NAMALWA (cell line): ENCODE measurements around the gene C13orf42.

Experiments used
- DNase-seq: peaks from one replicate; pipeline ENCODE4 v3.0.0-alpha.2; 2015; ENCODE audit warnings: low spot score

The C13orf42 gene

DNA sequence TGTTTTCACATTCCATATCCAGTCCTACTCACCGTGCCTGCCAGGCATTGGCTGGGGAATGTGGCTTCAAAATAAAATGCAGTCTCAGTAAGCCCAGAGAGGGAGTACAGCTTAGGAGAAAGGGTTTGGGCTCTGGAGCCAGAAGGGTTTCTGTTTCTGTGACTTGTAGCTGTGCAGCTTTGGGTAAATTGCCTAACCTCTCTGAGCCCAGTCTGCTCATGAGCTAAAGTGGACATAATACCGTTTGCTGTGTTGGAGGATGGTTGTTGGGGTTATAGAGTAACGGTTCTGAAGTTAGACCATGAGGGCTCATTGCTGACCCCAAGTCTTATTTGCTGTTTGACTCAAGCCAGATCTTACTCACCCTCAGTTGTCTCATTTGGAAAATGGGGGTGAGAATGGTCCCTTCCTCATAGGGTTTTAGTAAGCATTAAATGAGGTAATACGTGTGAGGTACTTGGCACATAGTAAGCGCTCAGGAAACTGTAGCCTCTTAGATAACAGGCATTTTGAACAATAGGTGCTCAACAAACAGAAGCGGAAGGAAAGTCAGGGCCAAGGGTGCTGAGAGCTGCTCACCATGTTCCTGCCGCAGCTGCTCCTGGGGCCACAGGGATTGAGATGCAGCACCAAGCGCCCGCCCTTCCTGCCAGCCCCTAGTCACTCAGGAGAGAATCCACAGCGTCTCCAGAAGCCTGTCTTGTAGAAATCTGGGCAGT is 45.5 kb downstream of the C13orf42 start:
- no peak for DNase-seq

DNA sequence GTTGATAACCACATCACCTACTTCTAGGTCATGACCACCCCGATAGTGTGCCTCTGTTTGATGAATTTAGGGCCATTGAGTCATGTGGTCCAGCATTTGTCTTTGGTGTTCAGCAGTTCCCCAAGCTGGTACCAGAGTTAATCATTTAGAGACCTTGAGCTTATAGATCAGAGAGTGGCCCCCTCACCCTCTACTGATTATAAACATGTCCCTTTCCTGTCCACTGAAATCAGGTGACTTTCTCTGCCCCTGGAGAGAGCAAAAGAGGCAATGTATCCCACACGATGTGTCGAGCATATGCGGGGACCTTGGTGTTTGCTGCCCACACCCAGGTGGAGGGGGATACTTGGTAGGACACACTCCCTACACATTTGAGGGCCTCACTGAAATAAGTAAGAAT is 46.3 kb downstream of the C13orf42 start:
- no peak for DNase-seq

DNA sequence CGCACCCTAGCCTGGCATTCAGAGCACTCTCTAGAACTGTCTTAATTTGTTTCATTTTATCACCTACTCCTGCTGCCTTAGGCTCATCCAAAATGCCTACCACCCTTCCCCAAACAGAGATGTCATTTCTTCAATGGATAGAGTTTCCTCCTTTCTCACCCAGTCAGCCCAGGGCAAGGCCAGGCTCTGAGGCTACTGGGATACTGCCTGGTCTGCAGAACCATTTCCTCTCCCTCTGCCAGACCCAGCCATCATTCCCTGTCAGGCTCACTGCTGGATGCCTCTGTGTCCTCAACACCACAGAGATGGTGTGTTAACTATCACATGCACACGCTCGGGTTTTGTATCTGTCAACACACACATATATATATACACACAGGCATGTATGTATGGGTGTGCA is 47.2 kb downstream of the C13orf42 start:
- no peak for DNase-seq

DNA sequence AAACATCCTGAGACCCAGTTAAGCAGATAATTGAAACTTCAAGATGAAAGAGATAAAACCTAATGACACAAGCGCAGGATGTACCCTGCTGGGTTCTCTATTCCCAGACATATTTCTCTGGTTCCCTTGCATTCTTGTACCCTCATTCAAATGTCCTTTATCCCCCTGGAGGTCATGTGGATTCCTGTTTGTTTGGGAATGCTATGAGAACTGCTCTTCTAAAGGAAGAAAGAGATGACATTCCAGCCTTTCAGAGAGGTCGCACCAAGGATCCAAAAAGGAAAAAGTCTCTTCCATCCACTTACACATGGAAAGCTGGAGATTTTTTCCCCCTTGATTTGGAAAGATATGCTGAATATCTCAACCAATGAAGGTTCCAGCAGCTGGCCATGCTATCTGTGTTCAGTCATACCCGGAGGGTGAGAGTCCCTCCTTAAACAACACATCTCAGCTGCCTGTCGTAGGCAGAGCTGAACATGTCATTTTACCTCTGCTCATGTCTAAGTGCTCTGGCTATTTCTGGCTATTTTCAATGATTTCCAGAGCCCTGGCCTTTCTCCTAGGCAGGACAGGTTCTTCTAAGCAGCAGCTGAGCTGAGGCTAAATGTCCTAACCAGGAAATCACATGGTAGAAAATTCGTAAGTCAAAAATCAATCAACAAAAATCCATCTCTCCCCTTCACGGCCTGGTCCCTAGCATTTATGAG is 52.5 kb downstream of the C13orf42 start:
- no peak for DNase-seq

DNA sequence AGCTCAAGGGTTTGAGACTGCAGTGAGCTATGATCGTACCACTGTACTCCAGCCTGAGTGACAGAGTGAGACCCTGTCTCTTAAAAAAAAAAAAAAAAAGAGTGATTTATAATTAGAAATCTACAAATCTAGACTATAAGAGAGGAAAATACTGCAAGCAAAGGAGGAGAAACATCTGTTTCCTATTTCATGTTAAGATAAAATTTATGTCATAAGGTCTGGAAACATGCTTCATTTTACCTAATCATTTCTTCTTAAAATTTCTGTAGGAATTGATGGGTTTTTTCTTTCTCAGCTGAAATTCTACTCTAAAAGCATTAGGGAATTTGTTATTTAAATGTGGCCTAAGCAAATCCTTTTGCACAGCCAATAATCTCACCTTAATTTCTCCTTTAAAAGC is 53.2 kb downstream of the C13orf42 start:
- DNase-seq = no peak

DNA sequence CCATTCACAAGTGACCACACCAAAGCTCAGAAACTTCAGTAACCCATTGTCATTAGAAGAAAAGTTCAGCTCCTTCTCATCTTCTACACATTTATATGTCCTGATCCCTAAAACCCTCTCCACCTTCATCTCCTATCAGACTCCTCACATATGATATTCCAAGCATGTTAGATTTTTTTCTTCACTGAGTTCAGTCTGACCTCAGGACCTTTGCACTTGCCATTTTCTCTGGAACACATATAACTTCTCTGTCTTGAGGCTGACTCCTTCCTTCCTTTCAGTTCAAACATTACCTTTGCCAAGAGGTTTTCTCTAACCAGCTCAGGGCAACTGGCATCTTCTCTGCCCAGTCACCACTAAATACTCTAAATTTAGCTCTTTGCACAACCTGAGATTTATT is 54.1 kb downstream of the C13orf42 start:
- DNase-seq = no peak

DNA sequence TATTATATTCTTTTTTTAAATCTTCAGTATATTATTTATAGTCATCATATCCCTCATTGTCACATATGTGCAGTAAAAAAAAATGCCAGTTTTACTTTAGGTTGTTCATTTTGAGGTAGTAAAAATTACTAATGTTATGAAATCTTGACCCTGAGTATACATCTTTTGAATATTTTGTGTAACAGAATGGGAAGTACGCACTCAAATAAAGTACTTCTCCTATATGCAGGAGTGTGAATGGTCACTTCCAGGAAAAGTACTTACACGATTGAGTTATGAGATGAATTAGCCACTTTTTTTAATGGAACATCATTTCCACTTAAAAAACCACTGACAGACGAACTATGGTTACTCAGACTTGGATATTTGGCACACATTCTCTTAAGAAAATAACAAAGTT is 58.5 kb downstream of the C13orf42 start:
- no peak for DNase-seq

DNA sequence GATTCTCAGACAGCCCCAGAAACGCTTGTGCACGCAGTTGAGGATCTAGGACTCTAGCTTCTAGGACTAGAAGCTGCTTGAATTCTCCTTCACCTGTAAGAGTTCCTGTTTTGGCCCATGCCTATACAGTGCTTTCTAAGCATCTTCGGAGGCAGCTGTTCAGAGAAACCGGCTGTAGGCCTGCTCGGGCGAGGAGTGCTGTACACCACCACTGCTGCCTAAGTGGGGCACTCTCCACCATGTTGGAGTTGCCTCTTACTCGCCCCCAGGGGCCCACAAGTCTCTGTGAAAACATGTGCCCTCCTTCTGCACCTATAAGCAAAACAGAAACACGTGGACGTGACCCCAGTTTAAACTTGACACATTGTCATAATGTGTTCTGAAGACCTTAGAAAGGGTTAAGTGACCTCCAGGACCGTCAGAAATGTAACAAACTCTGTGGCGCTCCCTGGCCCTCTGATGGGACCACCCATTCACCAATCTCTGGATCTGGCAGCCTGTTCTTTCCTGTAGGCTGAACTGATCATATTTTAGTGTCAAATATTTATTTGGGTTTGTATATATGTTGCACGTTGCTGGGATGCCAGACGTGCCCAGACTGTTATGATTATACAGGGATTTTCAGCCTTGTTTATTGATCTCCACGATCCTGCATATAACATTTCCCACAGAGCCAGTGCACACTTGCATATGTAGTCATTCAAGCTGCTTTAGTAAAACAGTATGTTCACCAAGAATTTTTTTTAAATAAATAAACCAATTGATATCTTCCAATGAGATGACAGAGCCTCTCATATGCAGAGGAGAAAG is 60.8 kb downstream of the C13orf42 start:
- DNase-seq = no peak

DNA sequence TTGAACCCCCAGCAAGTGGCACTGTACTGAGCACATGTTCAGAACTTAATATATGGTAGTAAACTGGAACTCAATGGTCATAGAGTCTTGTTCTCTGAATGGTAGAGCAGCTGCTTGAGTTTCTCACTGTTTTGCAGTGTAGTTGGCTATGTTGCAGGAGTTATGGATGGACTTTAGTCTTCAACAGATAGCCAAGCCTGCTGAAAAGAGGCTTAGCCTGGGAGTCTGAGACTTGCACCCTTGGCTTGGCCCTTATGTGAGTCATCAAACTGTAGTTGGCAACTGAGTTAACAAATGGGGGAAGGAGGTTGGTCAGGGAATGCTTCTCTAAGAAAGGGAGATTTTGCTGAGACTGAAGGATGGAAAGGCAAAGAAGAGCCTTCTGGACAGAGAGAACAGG is 62.5 kb downstream of the C13orf42 start:
- no peak for DNase-seq

DNA sequence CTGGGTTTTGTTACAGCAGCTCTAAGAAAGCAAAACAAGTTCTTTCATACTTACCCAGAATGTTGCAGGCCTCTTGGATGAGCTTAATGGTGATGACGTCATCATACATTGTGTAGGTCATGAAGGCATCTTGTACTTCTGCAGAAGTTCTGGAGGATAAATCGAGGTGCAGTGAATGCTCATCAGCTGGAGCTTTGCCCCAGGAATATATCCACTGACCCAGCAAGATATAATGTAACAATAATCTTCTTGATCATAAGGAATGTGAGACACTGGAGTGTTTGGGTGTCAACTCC is 63.0 kb downstream of the C13orf42 start:
- peak; percentile 6 for DNase-seq

DNA sequence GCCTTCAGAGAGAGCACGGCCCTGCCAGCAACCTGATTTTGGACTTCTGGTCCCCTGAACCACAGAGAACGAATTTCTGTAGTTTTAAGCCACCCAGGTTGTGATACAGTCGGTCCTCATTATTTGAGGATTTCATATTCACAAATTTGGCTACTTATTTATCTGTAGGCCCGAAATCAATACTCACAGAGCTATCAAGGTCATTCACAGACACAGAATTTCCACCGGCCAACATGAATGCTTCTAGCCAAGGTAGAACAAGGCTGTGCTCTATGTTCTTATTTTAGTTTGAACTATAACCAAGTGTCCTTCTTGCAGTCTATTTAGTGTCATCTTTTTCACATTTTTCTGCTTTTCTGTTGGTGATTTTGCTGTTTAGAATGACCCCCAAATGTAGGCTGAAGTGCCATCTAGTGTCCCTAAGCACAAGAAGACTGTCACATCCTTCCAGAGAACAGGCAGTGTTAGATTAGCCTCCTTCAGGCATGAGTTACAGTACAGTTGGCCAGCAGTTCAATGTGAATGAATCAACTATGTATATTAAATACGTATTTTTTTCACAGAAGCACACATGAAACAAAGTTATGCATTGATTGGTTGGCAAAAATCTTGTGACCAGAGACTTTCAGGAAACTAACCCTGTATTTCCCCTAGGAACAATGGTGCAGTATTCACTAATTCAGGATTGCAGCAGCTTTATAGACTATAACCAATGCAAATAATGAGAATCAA is 63.5 kb downstream of the C13orf42 start:
- peak; percentile 26 for DNase-seq

DNA sequence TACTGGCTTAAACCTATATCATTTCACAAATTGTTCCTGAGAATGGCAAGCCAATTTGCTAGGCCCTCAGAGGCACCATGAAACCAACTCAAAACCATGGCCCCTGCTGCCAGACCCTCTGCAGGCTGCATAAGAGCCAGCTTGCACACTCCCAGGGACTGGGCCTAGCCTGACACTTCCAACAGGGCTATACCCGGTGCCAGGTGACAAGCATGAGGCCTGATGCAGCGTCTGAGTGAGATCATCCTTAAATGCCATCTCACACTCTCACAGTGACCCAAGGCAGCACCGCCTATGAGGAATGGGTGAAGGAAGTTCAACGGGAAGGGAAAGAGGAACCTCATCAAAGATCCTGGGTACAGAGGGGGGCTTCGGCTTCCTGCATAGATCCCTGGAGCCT is 65.6 kb downstream of the C13orf42 start:
- no peak for DNase-seq

DNA sequence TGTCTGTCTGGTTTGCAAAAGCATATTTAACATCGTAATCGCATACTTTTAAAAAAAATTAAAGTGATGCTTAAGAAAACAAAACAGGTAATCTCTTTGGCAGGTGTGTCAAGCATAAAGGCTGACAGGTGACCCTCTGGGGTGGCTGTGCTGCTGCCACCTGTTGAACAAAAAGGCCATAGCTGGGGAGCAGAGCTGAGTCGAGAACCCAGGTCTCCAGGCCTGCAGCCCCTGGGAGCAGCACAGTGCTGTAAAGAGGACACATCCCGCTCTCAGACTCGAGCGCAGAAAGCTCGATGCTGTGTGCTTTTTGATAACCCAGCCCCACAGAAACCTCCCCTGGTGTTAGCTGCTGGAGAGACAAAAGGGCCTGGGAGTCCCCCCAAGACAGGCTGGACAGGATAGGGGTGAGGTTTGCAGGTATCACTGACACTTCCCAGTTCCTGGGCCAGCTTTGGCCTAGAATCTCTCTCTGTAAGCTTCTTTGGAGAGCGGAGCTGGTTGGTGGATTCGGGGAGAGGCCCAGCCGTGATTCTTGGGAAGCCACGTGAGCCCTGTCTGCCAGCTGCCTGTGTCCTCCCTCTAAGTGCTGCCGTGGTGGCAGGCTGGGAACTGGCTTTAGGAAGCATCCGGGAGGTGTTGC is 66.9 kb downstream of the C13orf42 start:
- no peak for DNase-seq

DNA sequence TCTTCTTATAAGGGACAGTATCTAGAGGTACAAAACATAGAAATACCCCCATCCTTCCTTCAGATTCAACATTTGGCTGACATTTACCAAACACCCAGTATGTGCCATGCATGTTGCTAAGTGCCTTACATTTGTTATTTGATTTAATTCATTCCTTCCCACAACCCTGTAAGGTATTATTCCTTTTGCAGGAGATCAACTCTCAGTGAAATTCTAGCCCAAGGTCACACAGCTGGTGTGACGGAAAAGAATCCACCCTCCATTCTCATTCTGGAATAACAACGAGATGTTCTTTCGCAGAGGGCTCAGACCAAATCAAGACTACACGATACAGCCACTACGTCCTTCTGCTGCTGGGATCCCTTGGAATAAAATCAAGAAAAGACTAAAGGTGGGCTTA is 67.8 kb downstream of the C13orf42 start:
- DNase-seq = no peak

DNA sequence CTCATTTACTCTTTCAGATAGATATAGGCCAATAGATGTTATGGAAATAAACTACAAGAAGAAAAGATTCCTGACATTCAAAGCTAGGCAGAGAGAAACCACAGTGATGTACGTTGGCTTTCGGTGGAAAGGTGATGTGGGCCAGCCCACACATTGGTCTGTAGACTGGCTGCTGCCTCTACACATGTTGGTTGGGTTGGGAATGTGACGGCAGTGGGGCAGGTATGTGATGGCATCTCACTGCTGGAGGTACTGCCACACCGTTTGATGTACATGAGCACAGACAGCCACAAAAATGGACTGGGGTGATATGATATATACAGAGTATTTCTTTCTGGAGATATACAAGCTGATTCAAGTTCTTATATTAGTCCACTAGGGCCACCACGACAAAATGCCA is 69.4 kb downstream of the C13orf42 start:
- DNase-seq = no peak

DNA sequence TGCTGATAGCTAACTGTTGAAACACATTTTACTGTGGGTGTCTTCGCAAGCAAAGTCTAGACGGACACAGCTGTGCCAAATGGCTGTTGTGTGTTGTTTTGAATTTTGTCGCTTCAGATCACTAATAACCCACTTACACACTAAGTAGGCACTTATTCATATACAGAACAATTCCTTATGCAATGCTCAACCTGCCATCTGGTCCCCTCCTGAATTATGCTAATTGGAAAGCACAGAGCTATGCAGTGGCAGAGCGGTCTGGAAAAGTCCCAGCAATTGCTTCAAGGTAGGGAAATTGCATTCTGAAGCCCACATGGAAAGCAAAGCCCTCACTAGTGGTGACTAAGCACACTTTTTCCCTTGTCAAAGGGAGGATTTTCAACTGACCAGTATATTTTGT is 69.9 kb downstream of the C13orf42 start:
- no peak for DNase-seq

DNA sequence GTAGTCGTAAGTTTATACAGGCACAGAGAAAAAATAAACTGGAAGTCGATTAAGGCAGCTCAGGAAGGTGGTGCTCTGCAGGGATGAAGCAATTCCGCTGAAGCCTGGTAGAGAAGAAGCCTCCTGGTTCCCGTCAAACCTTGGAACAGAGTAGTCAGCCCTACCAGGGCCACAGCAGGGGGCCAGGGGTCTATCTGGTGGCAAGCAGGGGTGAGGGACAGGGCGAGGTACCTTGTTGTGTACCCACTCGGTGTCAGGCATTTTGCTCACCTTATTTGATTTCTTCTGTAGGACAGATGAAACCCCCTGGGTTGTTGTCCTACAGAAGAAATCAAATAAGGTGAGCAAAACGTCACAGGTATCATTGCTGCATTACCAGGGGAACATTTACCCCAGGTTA is 70.6 kb downstream of the C13orf42 start:
- DNase-seq = no peak

DNA sequence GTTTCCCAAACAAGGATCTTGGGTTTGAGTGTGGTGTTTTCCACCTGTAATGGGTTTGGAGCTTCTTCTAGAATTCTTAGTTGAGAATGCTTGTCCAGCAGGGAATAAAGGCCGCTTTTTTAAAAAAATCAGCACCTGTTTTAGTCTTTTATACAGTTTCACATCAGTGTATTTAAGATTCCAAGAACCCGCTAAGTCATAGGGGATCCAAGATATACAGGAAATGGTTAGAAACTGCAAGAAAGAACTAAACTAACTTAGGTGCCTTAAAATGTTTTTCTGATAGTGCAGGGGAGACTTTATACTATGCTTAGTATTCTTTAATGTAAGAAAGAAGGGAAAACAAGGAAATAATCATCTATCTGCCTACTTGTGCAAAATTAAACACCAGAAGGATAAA is 74.7 kb downstream of the C13orf42 start:
- DNase-seq = no peak

DNA sequence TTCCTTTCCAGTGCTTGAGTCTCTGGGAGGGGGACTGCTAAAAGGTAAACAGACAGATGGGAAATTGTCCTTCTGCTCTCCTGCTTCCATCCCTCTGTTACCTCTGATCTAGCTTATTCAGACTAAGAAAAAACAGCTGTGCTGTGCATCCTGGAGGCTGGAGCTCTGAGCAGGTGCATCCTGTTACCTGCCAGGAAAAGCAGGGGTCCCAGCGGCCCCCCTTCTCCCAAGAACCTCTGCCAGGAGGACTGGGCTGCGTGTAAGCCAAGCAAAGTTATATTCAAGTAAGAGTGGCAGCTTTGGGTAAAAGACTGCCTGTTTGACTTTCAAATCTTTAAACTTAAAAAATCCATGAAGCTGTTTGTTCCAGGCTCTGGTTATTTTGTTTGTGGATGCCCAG is 75.1 kb downstream of the C13orf42 start:
- no peak for DNase-seq

DNA sequence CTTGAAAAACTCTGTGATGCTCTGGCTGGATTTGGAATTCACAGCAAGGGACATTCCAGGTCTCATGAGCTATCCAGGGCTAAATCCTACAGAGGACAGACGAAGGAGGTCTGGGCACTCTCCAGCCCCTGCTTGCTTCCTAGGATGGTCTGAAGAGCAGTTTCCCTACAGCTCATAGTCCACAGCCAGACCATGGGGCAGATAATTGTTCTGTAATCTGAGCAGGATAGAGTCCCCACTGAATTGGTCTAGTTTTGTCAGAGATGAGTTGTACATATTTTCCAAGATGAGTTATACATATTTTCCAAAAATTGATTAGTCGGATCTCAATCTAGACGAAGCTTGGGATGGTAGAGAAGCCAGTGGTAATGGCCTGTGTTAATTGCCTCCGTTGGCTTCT is 75.6 kb downstream of the C13orf42 start:
- no peak for DNase-seq

DNA sequence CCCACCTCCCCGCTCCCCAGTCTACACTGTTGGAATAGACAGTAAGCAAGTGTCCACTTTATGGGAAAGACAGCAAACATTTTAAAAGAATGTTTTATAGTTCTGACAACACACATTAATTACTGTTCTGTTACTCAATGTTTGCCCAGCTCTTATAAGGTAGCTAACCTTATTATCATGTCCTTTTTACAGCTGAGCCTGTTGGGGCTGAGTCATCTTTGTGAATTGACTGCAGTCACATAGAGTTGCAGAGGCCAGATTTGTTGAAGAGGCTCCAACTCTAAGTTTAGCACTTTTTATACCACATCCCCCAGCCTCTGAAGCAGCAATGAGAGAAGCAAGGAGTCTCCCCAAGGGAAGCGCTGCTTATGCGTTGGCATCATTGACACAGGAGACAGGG is 76.2 kb downstream of the C13orf42 start:
- DNase-seq = no peak
